Measurements from ENCODE around the gene SLC25A41.
A peak's percentile ranks its signal among the peaks of the same experiment; 100 is the strongest.

Gene SLC25A41

GRCh38 chr19:6433663-6434062 is at the start of gene SLC25A41:
Gene SLC25A41 (minus strand): TSS chr19:6433763. CDS start chr19:6433693, 70 bp downstream.
- DNase-seq (ENCODE audit: low read depth), result no peak

GRCh38 chr19:6483235-6483634 is 49.7 kb upstream of the SLC25A41 start:
- DNase-seq (ENCODE audit: low read depth), result no peak

GRCh38 chr19:6482343-6482686 is 48.8 kb upstream of the SLC25A41 start:
- no peak for DNase-seq (ENCODE audit: low read depth)

- peak; percentile 18 for DNase-seq (ENCODE audit: low read depth)
Measured at GRCh38 chr19:6481541-6482342, 48.2 kb upstream of the SLC25A41 start, which contains the start of gene DENND1C. Gene DENND1C (minus strand): TSS chr19:6481787. CDS start chr19:6481695, 92 bp downstream.

GRCh38 chr19:6480848-6481415 is 47.4 kb upstream of the SLC25A41 start:
- no peak for DNase-seq (ENCODE audit: low read depth)

GRCh38 chr19:6479836-6480398 is 46.4 kb upstream of the SLC25A41 start:
- DNase-seq (ENCODE audit: low read depth), result no peak

- DNase-seq (ENCODE audit: low read depth), result no peak
Measured at GRCh38 chr19:6478815-6479214, 45.3 kb upstream of the SLC25A41 start.

- DNase-seq (ENCODE audit: low read depth), result no peak
Measured at GRCh38 chr19:6476896-6477431, 43.4 kb upstream of the SLC25A41 start.

- DNase-seq (ENCODE audit: low read depth), result peak; percentile 38
Measured at GRCh38 chr19:6476155-6476895, 42.8 kb upstream of the SLC25A41 start.

- no peak for DNase-seq (ENCODE audit: low read depth)
Measured at GRCh38 chr19:6475321-6476108, 42.0 kb upstream of the SLC25A41 start.

- no peak for DNase-seq (ENCODE audit: low read depth)
Measured at GRCh38 chr19:6473647-6474046, 40.1 kb upstream of the SLC25A41 start.

- DNase-seq (ENCODE audit: low read depth), result no peak
Measured at GRCh38 chr19:6472713-6473112, 39.1 kb upstream of the SLC25A41 start.

GRCh38 chr19:6471076-6471475 is 37.5 kb upstream of the SLC25A41 start:
- no peak for DNase-seq (ENCODE audit: low read depth)

GRCh38 chr19:6470173-6470572 is 36.6 kb upstream of the SLC25A41 start:
- no peak for DNase-seq (ENCODE audit: low read depth)

GRCh38 chr19:6467384-6467783 is 33.8 kb upstream of the SLC25A41 start:
- no peak for DNase-seq (ENCODE audit: low read depth)

GRCh38 chr19:6466526-6467248 is 33.1 kb upstream of the SLC25A41 start:
- no peak for DNase-seq (ENCODE audit: low read depth)

- DNase-seq (ENCODE audit: low read depth), result no peak
Measured at GRCh38 chr19:6465663-6466062, 32.1 kb upstream of the SLC25A41 start.

- DNase-seq (ENCODE audit: low read depth), result no peak
Measured at GRCh38 chr19:6465006-6465405, 31.4 kb upstream of the SLC25A41 start.

- no peak for DNase-seq (ENCODE audit: low read depth)
Measured at GRCh38 chr19:6464070-6464873, 30.7 kb upstream of the SLC25A41 start, which contains the start of gene CRB3. Gene CRB3 (plus strand): TSS chr19:6464271. CDS start chr19:6464702, 431 bp downstream.
